AG04449 (cell line): ENCODE data around the gene UGT3A1.
"Not testable (repeated sequence)": the region's sequence is repeated elsewhere in the genome, so short reads cannot be mapped to it uniquely, and the experiment has no call there.

Source experiments
- CTCF ChIA-PET: fragments of 350-600 bp; formaldehyde crosslinking; extraction: SDS; loops from one replicate; lab custom pipeline; 2021; ENCODE audit warnings: antibody characterized with exemption; lab: Yijun Ruan, JAX
- POLR2A ChIA-PET: fragments of 400-600, 350-600 bp; formaldehyde crosslinking; extraction: SDS; loops from one replicate; lab custom pipeline; 2020; ENCODE audit warnings: antibody characterized with exemption, inconsistent platforms; lab: Yijun Ruan, JAX
- DNase-seq: peaks from one replicate; pipeline ENCODE4 v3.0.0-alpha.2; 2010; ENCODE audit warnings: low read depth, low spot score
- H3K4me3 ChIP-seq: 2 replicates; pipeline ENCODE4 v1.5.1; 2011; ENCODE audit warnings: low read depth, mild to moderate bottlenecking, control low read depth, low read length
- TF ChIP-seq, protein P1 (sequence below): IDR thresholded peaks from one replicate; pipeline ENCODE4 v1.5.1; 2011; ENCODE audit warnings: mild to moderate bottlenecking, moderate library complexity, low read length, control low read depth, inconsistent platforms; ENCODE audit not compliant: insufficient read depth; ENCODE audit errors: missing control alignments

The UGT3A1 gene, protein sequence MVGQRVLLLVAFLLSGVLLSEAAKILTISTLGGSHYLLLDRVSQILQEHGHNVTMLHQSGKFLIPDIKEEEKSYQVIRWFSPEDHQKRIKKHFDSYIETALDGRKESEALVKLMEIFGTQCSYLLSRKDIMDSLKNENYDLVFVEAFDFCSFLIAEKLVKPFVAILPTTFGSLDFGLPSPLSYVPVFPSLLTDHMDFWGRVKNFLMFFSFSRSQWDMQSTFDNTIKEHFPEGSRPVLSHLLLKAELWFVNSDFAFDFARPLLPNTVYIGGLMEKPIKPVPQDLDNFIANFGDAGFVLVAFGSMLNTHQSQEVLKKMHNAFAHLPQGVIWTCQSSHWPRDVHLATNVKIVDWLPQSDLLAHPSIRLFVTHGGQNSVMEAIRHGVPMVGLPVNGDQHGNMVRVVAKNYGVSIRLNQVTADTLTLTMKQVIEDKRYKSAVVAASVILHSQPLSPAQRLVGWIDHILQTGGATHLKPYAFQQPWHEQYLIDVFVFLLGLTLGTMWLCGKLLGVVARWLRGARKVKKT

GRCh38 chr5:35990941-35991611 lies at the start of gene UGT3A1:
UGT3A1 (minus strand) TSS chr5:35991390; CDS start chr5:35991240, 150 bp downstream.
- DNase-seq: no peak
- ChIA-PET CTCF (no interaction called here), POLR2A (no interaction called here)
- TF ChIP-seq, protein P1, sequence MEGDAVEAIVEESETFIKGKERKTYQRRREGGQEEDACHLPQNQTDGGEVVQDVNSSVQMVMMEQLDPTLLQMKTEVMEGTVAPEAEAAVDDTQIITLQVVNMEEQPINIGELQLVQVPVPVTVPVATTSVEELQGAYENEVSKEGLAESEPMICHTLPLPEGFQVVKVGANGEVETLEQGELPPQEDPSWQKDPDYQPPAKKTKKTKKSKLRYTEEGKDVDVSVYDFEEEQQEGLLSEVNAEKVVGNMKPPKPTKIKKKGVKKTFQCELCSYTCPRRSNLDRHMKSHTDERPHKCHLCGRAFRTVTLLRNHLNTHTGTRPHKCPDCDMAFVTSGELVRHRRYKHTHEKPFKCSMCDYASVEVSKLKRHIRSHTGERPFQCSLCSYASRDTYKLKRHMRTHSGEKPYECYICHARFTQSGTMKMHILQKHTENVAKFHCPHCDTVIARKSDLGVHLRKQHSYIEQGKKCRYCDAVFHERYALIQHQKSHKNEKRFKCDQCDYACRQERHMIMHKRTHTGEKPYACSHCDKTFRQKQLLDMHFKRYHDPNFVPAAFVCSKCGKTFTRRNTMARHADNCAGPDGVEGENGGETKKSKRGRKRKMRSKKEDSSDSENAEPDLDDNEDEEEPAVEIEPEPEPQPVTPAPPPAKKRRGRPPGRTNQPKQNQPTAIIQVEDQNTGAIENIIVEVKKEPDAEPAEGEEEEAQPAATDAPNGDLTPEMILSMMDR: no peak
- H3K4me3 ChIP-seq: no peak within 1 kb of the TSS

DNA sequence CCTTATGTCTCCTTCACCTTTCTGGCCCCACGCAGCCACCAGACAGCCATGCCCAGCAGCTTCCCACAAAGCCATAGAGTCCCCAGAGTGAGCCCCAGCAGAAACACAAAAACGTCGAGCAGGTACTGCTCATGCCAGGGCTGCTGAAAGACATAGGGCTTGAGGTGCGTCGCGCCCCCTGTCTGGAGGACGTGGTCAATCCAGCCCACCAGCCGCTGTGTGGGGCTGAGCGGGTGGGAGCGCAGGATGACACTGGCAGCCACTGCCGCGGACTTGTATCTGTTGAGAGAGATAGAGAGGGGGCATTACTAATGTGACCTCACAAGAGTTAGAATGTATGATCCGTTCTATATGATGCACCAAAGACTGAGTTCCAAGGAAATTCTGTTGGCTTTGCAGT lies 44.5 kb upstream of the UGT3A1 start:
- CTCF ChIA-PET: no interaction called here
- TF ChIP-seq, protein P1: no peak
- no peak overlapping the region for H3K4me3 ChIP-seq
- POLR2A ChIA-PET: no interaction called here
- DNase-seq: no peak

DNA sequence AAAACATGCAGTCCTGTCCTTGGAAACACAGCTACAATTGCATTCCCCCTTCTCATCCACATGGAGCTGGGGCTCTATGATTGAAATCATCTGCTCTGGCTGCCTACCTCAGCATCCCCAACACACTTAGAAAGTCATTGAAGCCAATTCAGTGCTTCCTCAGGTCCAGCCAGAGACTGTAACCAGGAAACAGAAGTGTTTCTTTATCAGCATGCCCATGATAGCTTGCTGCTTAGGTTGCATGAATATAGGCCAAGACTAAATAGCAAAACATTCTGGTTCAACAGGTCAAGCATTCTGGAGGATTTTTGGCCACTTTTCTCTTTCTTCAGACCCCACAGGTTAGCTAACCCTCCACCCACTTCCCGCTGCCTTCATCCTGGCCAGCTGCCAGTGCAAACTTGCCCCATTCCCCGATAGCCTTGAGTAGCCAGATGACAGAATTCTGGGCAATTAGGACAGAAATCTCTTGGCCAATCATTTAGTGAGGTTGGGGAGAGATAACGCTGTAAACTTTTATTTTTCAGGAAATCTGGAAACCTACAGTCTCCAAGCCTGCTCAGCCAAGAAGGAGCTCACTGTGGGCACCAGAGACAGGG lies 43.4 kb upstream of the UGT3A1 start:
- H3K4me3 ChIP-seq, DNase-seq, POLR2A ChIA-PET, CTCF ChIA-PET: not testable (repeated sequence)

DNA sequence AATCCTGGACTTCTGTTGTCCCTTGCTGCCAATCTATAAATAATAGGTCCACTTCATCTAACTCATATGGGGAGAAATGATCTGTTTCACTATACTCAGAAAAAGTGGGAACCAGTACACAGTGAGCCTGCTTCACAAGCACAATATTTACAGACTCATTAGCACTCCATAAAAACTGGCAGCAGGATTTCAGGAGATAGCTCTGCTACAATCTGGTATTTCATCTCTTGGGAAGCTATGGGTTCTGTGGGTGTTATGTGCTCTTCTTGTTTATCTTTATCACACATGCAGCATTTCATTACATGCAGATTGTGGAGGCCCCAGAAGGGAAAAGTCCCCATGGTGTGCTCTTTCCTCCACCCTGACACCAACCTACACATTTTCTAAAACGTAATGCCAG lies 42.3 kb upstream of the UGT3A1 start:
- no peak for DNase-seq
- POLR2A ChIA-PET: no interaction called here
- CTCF ChIA-PET: no interaction called here
- TF ChIP-seq, protein P1: no peak
- H3K4me3 ChIP-seq: no peak overlapping the region

GRCh38 chr5:36033047-36033446 lies 41.9 kb upstream of the UGT3A1 start:
- no peak for DNase-seq
- ChIA-PET CTCF (no interaction called here), POLR2A (no interaction called here)
- H3K4me3 ChIP-seq: no peak overlapping the region
- TF ChIP-seq, protein P1: no peak

GRCh38 chr5:36031223-36031622 lies 40.0 kb upstream of the UGT3A1 start:
- TF ChIP-seq, protein P1: no peak
- no peak for DNase-seq
- no peak overlapping the region for H3K4me3 ChIP-seq
- ChIA-PET POLR2A (no interaction called here), CTCF (no interaction called here)
